ENCODE data around the gene GALNTL6.
"Not testable (repeated sequence)": the region's sequence is repeated elsewhere in the genome, so short reads cannot be mapped to it uniquely, and the experiment has no call there.

Gene GALNTL6

DNA sequence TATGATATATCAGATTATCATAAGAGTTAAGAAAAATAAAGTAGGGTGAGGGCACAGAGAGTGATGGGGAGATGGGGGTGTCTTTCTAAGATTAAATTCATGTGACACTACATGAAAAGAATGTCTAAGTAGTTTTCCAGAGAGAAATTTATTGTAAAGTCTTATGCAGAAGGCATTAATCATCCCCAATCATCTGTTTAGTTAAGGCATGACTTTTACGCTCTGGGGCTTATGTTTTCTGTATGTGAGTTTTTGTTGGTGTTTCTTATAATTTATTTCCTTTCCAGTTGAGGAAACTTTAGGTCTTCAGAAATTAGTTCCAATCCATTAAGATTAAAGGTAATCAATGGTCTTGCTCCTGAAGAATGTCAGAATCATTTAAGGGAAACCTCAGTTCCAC, 972.4 kb downstream of the GALNTL6 start:
- in situ Hi-C loops (cut with MboI; ENCODE audit: low sequenced_read_pairs) = no loop called here

DNA sequence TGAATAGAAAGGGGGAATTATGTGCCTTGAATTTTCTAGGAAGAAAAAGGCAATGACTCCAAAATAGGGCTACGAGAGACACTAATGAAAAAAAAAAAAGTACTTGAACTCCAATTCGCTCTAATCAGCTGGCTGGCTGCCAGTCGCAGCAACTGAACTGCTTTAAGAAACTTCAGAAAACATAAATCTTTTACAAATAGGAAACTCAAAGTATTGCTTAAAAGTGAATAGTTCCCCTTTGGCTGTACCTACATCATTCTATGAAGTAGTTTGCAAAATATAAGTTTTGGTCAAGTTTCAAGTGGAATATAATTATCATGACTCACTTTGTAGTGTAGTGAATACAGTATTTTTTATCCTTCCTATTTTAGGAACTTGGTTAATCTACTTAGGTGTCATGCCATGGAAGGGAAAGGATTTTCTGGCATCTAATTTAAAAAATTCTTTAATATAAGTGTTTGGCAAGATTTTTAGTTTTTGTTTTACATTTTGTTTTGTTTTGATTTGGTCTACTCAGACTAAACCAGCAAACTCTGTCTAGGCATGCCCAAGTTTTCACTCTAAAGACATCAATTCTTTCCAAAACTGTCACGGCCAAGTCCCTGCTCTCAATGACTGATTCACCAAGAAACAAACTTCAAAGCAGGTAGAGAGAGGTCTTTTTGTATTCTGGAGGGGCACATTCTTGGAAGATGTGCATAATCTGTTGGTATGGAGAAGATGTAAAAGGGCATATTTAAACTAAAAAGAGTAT, 973.0 kb downstream of the GALNTL6 start:
- in situ Hi-C loops (cut with MboI; ENCODE audit: low sequenced_read_pairs) = no loop called here

DNA sequence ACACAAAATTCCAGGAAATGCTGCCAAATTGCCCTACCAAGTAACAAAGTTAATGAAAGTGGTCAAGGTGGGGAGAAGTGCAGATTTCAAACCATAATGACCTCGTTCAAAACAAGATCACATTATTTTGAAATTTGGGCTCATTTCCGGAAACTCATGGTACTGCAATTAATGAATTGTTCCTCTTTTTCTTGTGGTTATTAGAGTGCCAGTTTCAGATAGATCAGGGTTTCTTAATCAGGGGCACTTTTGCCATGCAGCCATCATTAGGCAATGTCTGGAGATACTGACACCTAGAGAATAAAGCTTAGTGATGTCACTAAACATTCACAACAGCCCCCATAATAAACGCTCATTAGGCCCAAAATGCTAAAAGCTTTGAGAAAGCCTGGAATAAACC, 973.9 kb downstream of the GALNTL6 start:
- in situ Hi-C loops (cut with MboI; ENCODE audit: low sequenced_read_pairs) = no loop called here

DNA sequence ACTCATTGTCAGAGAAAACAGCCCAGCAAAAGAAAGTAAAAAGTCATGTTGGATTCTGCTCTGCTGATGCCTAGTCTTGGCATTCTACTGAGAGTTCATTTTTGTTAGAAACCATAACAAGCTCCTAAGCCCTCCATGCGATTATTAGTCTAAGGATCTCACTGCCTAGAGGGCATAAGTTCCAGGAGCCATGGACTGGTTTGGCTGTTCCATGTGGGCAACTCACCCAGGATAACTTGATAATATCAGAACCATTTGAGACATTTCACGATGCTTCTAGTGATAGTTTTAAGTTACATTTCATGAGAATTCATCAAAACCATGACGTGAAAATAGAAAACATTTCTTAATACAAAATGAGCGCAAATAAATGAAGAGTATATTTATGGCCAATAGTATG, 978.6 kb downstream of the GALNTL6 start:
- in situ Hi-C loops (cut with MboI; ENCODE audit: low sequenced_read_pairs) = no loop called here

DNA sequence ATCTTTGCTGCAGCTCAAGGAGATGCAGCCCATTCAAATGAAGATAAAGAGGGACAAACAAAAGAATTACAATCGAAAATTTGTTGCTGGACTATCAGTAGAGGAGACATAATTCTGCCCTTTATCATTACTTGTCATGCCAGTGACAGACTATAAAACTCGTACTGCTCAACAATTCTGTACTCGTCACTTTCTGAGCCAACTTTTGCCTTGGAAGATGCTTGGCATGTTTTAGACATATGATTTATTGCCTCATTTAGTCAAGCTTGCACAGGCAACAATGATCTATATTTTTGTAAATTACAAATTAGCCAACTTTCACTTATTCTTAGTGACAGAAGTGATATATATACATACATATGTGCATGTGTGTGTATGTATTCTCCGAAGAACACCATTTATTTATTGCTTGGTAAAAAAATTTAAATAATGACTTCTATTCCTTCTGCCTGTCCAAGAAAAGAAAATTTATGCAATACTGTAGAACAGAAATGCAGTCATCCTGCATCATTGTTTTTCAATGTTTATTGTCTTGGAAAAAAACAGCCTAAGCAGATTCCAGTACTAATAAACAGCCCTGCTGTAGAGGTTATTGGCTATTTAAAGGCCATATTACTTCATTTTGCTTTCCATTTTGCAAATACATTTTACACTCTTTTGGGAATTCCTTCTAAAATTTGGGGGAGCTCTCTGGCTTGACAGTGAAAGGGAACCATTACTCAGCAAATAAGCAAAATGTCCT, 980.5 kb downstream of the GALNTL6 start:
- in situ Hi-C loops (cut with MboI; ENCODE audit: low sequenced_read_pairs) = no loop called here

DNA sequence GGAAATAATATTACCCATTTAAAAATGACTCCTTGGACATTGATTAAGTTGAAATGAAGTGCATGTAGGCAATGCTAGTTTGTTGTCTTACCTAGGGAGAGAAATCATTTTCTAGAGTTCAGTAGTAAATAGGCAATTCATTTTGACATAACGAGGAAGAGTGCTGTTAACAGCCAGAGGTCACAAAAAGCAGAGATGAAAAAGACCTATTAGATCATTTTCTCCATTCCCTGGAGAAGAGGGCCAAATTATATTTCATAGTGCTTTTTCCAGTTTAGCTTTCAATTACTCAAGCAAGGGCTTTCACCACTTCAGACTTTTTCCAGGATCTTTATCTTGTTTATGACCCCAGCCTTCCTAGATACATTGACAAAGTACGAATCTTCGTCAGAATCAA, 981.1 kb downstream of the GALNTL6 start:
- in situ Hi-C loops (cut with MboI; ENCODE audit: low sequenced_read_pairs) = no loop called here

DNA sequence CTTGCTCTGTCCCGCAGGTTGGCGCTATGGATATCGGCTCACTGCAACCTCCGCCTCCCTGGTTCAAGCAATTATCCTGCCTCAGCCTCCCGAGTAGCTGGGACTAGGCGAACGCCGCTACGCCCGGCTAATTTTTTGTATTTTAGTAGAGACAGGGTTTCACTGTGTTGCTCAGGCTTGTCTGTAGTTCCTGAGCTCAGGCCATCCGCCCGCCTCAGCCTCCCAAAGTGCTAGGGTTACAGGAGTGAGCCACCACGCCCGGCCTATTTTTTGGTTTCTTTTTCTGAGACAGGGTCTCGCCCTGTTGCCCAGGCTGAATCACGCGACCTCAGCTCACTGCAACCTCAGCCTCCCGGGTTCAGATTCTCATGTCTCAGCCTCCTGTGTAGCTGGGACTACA, 984.1 kb downstream of the GALNTL6 start:
- in situ Hi-C loops (cut with MboI; ENCODE audit: low sequenced_read_pairs) = not testable (repeated sequence)

DNA sequence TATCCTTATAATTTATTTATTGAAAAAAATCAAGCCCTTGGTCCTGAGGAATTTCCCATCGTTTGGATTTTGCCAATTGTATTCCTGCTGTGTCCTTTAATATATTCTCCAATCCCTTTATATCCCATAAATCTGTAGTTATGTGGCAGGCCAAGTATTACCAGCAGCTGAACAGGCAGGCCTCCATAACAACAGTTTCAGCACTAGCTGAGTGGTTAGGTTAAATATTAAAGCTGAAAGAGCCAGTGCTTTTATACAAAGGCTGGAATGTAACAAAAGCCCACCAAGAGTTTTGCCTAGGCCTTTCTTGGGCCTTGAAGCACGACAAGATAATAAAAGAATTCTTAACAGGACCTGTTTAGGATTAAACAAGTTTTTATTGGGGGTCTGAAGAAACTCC, 988.8 kb downstream of the GALNTL6 start:
- in situ Hi-C loops (cut with MboI; ENCODE audit: low sequenced_read_pairs) = no loop called here

DNA sequence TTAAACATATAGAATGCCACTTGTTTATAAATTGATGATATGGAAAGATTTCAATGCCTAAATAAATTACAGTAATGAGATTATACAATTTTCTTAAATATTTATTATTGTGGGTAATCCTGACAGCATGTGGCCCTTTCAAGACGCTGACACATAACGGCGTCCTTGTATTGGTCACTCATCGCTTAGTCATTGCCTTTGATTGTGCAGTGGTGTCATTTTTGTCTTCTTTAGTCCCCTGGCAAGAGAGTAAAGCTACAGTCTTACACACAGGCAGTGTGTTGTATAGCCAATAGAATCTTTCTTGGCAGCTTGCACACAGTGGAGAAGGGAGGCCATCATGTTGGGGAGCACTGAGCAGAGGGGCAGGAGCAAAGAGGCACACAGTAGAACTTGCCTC, 993.6 kb downstream of the GALNTL6 start:
- in situ Hi-C loops (cut with MboI; ENCODE audit: low sequenced_read_pairs) = no loop called here

DNA sequence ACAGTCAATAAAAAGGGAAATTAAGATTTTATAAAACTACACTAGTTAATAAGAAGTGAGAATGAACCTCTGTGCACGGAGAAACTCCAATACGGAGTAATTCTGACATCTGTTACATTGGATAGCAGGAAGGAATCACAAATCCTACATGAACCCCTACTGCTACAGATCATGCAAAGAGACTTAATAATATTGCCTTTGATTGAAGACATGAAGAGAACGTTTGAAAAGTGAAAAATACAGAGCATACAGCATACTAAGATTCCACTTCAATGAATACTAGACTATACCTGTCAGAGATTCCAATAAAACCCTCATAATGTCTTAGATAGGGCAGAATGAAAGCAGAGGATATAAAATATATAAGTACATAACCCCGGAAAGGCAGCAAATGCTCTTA, 995.0 kb downstream of the GALNTL6 start:
- in situ Hi-C loops (cut with MboI; ENCODE audit: low sequenced_read_pairs) = no loop called here

DNA sequence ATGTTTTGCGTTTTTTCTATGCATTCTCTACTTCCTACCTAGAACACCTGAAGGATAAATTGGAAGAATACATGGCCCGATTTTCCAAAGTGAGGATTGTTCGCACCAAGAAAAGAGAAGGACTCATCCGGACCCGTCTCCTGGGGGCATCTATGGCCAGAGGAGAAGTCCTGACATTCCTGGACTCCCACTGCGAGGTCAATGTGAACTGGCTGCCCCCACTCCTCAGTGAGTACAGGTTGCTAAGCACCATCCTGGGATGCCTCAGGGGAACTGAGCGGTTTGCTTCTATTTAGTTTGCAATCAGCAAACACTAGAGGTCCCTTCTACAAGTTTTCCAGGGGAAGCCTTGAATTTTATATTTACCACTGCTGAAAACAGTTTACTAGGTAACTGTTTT, 996.1 kb downstream of the GALNTL6 start:
- in situ Hi-C loops (cut with MboI; ENCODE audit: low sequenced_read_pairs) = no loop called here

DNA sequence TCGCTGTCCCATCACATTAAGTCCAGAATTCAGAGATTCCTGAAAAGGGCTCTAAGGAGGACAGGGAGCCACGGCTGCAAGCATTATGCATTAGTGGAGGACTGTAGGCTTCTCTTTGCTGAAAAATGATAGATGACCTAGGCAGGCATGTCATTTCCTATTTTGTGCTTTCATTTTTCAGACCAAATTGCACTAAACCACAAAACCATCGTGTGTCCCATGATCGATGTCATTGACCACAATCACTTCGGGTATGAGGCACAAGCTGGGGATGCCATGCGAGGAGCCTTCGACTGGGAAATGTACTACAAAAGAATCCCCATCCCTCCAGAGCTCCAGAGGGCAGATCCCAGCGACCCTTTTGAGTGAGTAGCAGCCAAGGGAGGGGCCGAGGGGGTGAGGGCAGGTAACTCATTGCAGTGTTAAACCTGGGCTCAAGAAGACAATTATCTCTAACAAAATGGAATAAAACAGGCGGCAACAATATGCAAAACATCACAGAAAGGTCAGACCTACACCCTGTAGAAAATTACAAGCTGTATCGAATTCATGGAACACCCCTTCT, 1000.2 kb downstream of the GALNTL6 start:
- in situ Hi-C loops (cut with MboI; ENCODE audit: low sequenced_read_pairs) = no loop called here

DNA sequence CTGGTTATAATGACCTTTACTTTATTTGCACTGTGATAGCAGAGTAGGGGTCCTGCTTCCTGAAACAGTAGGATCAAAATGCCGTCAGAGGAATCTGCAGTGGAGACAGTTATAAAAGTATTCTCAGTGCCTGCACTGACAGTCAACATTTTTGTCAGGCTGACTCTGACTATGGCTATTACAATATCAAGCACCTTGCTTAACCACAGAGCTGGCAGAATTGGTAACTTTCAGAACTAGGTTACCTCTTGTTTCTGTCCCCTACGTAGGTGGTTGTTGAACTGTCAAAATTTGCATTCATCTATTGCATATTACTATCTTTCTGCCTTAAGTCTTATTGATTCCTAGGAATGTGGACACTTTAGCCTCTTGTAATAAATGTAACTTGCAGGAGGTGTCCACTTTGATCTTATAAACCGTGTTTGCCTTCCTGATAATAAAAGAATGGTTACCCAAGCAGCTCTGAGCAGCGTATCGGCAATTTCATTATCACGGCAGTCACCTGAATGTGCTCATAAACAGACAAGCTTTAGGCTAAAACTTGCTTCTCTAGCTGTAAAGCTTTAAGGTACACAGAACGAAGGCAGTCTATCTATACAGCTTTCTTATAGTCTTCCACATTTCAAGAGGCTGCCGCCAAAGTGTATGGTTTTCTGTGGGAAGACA, 1002.4 kb downstream of the GALNTL6 start:
- in situ Hi-C loops (cut with MboI; ENCODE audit: low sequenced_read_pairs) = no loop called here

DNA sequence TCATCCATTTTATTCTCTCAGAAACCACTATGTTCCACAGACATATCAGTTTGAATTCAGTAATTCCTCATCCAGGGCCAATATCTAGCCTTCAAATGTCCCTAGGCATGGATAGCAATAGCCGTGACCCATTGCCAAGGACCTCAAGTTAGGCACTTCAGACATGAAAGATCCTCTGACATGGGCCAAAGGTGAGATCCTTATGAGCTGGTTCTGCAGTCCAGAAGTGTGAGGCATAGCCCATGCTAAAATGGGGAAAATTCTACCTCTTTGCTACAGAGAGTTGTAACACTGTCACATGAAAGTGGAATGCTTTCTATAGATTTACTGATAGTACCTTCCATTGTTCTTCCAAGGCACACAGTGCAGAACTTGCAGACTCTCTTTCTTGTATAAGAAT, 1005.7 kb downstream of the GALNTL6 start:
- in situ Hi-C loops (cut with MboI; ENCODE audit: low sequenced_read_pairs) = no loop called here

DNA sequence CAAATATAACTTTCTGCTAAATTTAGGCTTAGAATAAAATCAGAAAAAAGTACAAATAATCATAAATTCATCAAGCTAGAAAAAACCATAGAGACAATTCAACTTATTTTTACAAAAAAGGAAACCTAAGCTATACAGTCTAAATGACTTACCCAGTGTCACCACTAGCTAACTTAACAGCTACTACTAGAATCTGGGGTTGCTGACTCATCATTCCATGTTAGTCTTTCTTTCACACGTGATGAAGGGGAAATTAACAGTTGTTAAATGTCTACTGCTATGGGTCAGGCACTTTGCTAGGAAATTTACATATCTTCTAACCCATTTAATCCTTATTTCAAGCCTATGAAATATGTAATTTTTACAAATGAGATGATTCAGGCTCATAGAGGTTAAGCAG, 1006.1 kb downstream of the GALNTL6 start:
- in situ Hi-C loops (cut with MboI; ENCODE audit: low sequenced_read_pairs) = no loop called here

DNA sequence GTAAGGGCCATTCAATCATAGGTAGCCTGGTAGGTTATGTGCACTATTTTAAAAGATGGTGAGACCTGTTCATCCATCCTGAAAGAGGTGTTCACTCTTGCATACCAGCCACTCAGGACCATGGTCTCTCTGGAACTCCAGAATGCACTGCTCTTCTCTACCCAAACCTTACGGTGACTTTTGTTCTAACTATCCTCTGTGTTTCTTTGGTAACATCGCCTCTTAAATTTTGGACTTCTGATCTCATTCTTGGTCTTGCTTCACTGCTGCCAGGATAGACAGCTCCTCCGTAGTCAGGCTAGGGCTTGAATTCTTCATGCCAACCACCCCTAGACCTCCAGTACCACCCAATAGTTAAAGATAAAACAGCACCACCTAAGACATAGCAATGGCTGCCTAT, 1009.1 kb downstream of the GALNTL6 start:
- in situ Hi-C loops (cut with MboI; ENCODE audit: low sequenced_read_pairs) = no loop called here

DNA sequence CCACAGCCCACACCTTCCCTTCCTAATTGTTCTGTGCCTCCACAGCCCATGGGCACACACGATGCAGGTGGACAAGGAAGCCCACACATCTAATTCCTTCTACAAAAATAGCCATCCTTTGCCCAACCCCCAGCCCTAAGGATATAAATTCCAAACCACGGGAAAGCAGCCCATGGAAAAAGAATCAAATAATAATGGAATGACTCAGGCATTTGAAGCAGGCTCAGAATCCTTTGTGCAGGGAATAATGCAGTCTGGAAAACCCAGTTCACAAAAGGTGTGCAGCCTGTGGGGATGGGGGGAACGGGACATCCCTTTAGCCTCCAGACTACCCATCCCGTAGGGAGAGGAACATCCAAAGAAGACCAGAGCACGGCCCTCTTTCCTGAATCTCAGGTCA, 1013.1 kb downstream of the GALNTL6 start:
- in situ Hi-C loops (cut with MboI; ENCODE audit: low sequenced_read_pairs) = no loop called here

DNA sequence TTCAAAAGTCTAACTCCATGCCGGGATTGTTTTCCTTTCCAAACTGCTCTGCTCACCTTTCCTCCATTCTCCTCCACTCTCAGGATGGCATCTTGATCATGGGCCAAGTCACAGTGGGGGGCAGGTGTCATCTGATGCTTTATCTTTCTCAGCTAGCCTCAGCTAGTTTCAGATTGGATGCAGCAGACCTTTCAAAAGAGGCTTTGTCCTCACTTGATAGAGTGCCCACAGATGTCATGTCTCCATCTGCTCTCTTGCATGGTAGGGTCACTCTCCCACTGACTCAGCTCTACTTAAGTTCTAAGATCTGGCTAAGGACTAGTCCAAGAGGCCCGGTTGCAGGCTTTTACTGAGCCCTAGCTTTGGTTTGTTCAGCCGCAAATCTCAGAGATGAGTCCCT, 1013.7 kb downstream of the GALNTL6 start:
- in situ Hi-C loops (cut with MboI; ENCODE audit: low sequenced_read_pairs) = no loop called here

DNA sequence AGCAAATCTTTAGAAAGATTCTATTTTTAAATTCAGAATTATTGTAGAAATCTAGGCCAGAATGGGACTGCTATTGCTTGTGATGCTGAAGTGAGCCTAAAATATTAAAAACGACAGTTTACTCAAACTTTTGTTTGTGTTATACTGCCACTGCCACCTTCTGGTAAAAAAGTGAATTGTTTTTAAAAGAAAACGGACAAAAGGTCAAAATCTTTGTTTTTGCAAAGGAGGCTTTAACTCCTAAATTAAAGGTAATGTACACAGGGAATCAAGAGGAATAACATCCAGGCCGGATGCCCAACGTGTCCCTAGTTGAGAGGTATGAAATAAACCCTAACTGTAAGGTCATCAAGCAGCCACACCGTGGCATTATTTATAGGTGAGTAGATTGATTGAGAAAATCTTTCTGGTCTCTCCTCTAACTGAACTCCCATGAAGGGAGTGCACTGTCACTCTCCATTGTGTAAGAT, 1017.1 kb downstream of the GALNTL6 start:
- in situ Hi-C loops (cut with MboI; ENCODE audit: low sequenced_read_pairs) = no loop called here

DNA sequence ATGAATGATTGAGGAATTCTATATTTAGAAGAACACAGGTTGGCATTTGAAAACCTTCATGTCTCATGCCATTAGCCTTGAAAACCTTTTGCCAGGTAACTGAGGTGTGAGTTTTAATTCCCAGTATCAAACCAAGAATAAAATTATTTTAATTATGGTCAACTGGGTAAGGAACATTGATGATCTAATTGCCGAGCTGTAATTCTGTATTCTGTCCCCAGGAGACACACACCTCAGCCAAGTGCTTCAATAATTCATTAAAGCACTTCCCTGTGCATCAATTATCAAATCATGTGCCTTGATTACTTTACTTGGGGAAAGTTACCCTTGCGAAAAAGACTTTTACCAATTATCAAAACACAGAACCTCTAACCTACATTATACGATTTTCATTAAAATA, 1023.5 kb downstream of the GALNTL6 start:
- in situ Hi-C loops (cut with MboI; ENCODE audit: low sequenced_read_pairs) = no loop called here

DNA sequence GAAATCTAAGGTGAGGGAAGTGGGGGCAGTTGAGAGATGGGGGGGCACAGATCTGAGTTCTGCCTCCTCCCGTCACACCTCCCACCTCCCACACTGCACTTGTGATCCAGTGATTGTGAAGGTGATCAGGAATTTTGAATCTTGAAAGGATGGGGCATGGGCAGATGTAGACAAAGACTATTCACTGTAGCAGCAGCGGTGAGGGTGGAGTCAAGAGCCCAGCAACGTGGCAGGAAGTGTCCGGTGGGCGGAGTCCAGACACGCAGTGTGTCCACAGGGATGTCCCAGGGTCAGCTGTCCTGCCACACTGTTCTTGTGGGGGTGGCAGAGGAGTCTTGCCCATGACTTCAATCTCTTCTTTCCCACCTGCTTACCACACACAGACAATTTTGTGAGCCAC, 1024.9 kb downstream of the GALNTL6 start:
- in situ Hi-C loops (cut with MboI; ENCODE audit: low sequenced_read_pairs) = no loop called here

DNA sequence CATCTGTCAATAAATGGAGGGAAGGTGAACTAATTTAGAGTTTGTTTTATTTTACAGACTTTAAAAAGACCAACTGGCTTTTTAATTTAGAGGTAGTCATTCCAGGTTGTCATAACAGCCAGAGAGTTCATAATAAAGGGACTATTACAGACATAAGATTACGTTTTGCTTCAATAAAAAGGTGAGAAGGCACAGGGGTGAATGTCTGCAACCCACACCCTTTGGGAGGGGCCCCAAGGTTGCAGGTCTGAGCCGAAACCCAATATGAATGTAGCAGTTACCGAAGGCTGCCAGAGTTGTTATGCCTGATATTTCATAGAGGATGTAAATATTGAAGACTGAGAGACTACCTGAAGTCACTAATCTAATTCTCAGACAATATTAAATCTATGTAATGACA, 1025.7 kb downstream of the GALNTL6 start:
- in situ Hi-C loops (cut with MboI; ENCODE audit: low sequenced_read_pairs) = no loop called here

All from HL-60/S4 treated with retinoic acid at 250 ng/mL for 4 days and 3 days (cell line).